WTC11 (cell line): ENCODE data around the gene FEM1A. TPM values are rescaled to one million over a fixed set of nuclear protein-coding genes. Genes with fewer than 3 reads are reported as not detected.

Experiments
- ATAC-seq: fragments of 200-7000 bp; cut with Tn5 transposase; 2 replicates; pipeline ENCODE4 v1.10.0; 2021; ENCODE audit warnings: mild to moderate bottlenecking, moderate library complexity
- CTCF ChIA-PET: fragments of 300-600 bp; sonication (Branson Sonifier 250); formaldehyde crosslinking; loops from one replicate; lab custom pipeline; 2021; ENCODE audit warnings: antibody characterized with exemption; lab: Charles Lee
- POLR2A ChIA-PET: fragments of 350-600 bp; sonication (Branson Sonifier 250); formaldehyde crosslinking; loops from one replicate; lab custom pipeline; 2021; ENCODE audit warnings: antibody characterized with exemption; lab: Charles Lee
- DNase-seq: peaks from one replicate; pipeline ENCODE4 v3.0.0; 2021; ENCODE audit warnings: low spot score
- H3K27ac Mint-ChIP-seq: 2 replicates; pipeline ENCODE4 v1.8.0; 2021; ENCODE audit warnings: mixed read lengths
- H3K27me3 Mint-ChIP-seq: 2 replicates; pipeline ENCODE4 v1.8.0; 2021; ENCODE audit warnings: low read depth, mild to moderate bottlenecking, moderate library complexity, mixed read lengths
- H3K36me3 Mint-ChIP-seq: 2 replicates; pipeline ENCODE4 v1.8.0; 2021; ENCODE audit warnings: mixed read lengths
- H3K4me1 Mint-ChIP-seq: 2 replicates; pipeline ENCODE4 v1.8.0; 2022; ENCODE audit warnings: mixed read lengths
- H3K4me3 Mint-ChIP-seq: 2 replicates; pipeline ENCODE4 v1.8.0; 2021; ENCODE audit warnings: mild to moderate bottlenecking, moderate library complexity, mixed read lengths
- H3K9me3 Mint-ChIP-seq: 2 replicates; pipeline ENCODE4 v1.8.0; 2021; ENCODE audit warnings: mixed read lengths
- AFF4 ChIP-seq: sonication (generic); formaldehyde crosslinking; IDR thresholded peaks from 2 replicates; pipeline ENCODE4 v1.8.1; 2023; ENCODE audit warnings: mild to moderate bottlenecking, missing genetic modification reagents, borderline replicate concordance
- ARID4B ChIP-seq: sonication (generic); formaldehyde crosslinking; IDR thresholded peaks from 2 replicates; pipeline ENCODE4 v1.8.0; 2023; ENCODE audit warnings: missing genetic modification reagents, mild to moderate bottlenecking, borderline replicate concordance
- ATF1 ChIP-seq: sonication (generic); formaldehyde crosslinking; IDR thresholded peaks from 2 replicates; pipeline ENCODE4 v1.8.1; 2023; ENCODE audit warnings: mild to moderate bottlenecking, moderate library complexity, missing genetic modification reagents
- ATF6 ChIP-seq: sonication (generic); formaldehyde crosslinking; IDR thresholded peaks from 2 replicates; pipeline ENCODE4 v1.8.1; 2023; ENCODE audit warnings: mild to moderate bottlenecking, missing genetic modification reagents
- ETV6 ChIP-seq: sonication (generic); formaldehyde crosslinking; IDR thresholded peaks from 2 replicates; pipeline ENCODE4 v1.8.1; 2022; ENCODE audit warnings: mild to moderate bottlenecking, missing genetic modification reagents
- FOXJ3 ChIP-seq: sonication (generic); formaldehyde crosslinking; IDR thresholded peaks from 2 replicates; pipeline ENCODE4 v1.9.0; 2021; ENCODE audit warnings: missing genetic modification reagents, mild to moderate bottlenecking, borderline replicate concordance
- FOXP1 ChIP-seq: sonication (generic); formaldehyde crosslinking; IDR thresholded peaks from 2 replicates; pipeline ENCODE4 v1.8.0; 2022; ENCODE audit warnings: missing genetic modification reagents, mild to moderate bottlenecking, moderate library complexity, borderline replicate concordance
- FOXP4 ChIP-seq: sonication (generic); formaldehyde crosslinking; IDR thresholded peaks from 2 replicates; pipeline ENCODE4 v1.8.0; 2022; ENCODE audit warnings: mild to moderate bottlenecking, missing genetic modification reagents
- IRF1 ChIP-seq: sonication (generic); formaldehyde crosslinking; IDR thresholded peaks from 2 replicates; pipeline ENCODE4 v1.8.0; 2023; ENCODE audit warnings: missing genetic modification reagents
- MXD4 ChIP-seq: fragments of 250-450 bp; sonication (Bioruptor Pico); IDR thresholded peaks from 2 replicates; pipeline ENCODE4 v1.8.0; 2021; ENCODE audit warnings: mild to moderate bottlenecking, moderate library complexity, borderline replicate concordance
- NFATC4 ChIP-seq: fragments of 250-450 bp; sonication (Bioruptor Pico); IDR thresholded peaks from 2 replicates; pipeline ENCODE4 v1.9.0; 2021; ENCODE audit warnings: mild to moderate bottlenecking
- NR1H2 ChIP-seq: sonication (generic); formaldehyde crosslinking; IDR thresholded peaks from 2 replicates; pipeline ENCODE4 v1.9.0; 2021; ENCODE audit warnings: mild to moderate bottlenecking, moderate library complexity, missing genetic modification reagents
- OVOL2 ChIP-seq: fragments of 250-450 bp; sonication (Bioruptor Pico); IDR thresholded peaks from 2 replicates; pipeline ENCODE4 v1.9.0; 2021; ENCODE audit warnings: mild to moderate bottlenecking, borderline replicate concordance
- PRDM15 ChIP-seq: sonication (generic); formaldehyde crosslinking; IDR thresholded peaks from 2 replicates; pipeline ENCODE4 v1.8.0; 2022; ENCODE audit warnings: missing genetic modification reagents
- ZBTB21 ChIP-seq: sonication (generic); formaldehyde crosslinking; IDR thresholded peaks from 2 replicates; pipeline ENCODE4 v1.8.1; 2023; ENCODE audit warnings: mild to moderate bottlenecking, missing genetic modification reagents, borderline replicate concordance
- ZMAT4 ChIP-seq: fragments of 250-450 bp; sonication (Bioruptor Pico); IDR thresholded peaks from 2 replicates; pipeline ENCODE4 v1.9.0; 2021; ENCODE audit warnings: mild to moderate bottlenecking
- ZNF232 ChIP-seq: sonication (generic); formaldehyde crosslinking; IDR thresholded peaks from 2 replicates; pipeline ENCODE4 v1.8.0; 2022; ENCODE audit warnings: mild to moderate bottlenecking, missing genetic modification reagents
- ZNF263 ChIP-seq: sonication (generic); formaldehyde crosslinking; IDR thresholded peaks from 2 replicates; pipeline ENCODE4 v1.8.1; 2022; ENCODE audit warnings: low read depth, mild to moderate bottlenecking, moderate library complexity, missing genetic modification reagents
- total RNA-seq: library from RNA; stranded (reverse); gene quantifications from 3 replicates; pipeline ENCODE4 v1.2.3, GENCODE V29; 2021

The FEM1A gene
- total RNA-seq, 1 experiment from 2014 or later: 15.7 TPM

- ATAC-seq: peak; percentile 94
- Mint-ChIP-seq H3K4me1 (peaks cover 6% of the 10 kb centered on the region), H3K36me3 (no peaks in the 10 kb centered on the region), H3K27me3 (peaks cover 25% of the 10 kb centered on the region), H3K27ac (no peak overlapping the region), H3K9me3 (no peaks in the 10 kb centered on the region), H3K4me3 (peak overlapping the region; percentile 68)
- POLR2A ChIA-PET: interaction anchor here (0.7 to 1.7 kb wide), 2 partner anchors 10 to 31 kb away, joined by 3 to 4 read pairs; no protein-coding TSS in a partner anchor
- CTCF ChIA-PET: interaction anchor here (0.5 to 2.1 kb wide), 5 partner anchors 9 to 362 kb away, joined by 3 to 19 read pairs (median 4); partner anchors contain the start of gene FEM1A
- peak; percentile 96 for DNase-seq
- TF ChIP-seq ZMAT4 (CRISPR knock-in tag) (no peak), FOXJ3 (CRISPR knock-in tag) (no peak), ATF6 (CRISPR knock-in tag) (no peak), NFATC4 (CRISPR knock-in tag) (no peak), AFF4 (CRISPR knock-in tag) (no peak; the same call in 1 of the 2 replicates), FOXP1 (CRISPR knock-in tag) (peak; percentile 24; the same call in 1 of the 2 replicates), MXD4 (no peak), ETV6 (peak; percentile 59; the same call in 1 of the 2 replicates), OVOL2 (CRISPR knock-in tag) (no peak), ZNF232 (no peak), ARID4B (no peak; the same call in 1 of the 2 replicates), ZBTB21 (CRISPR knock-in tag) (0 out of 2 replicates have a peak, but pooled peaks have one; percentile 43), PRDM15 (CRISPR knock-in tag) (no peak), IRF1 (CRISPR knock-in tag) (no peak), ZNF263 (CRISPR knock-in tag) (peak; percentile 67; the same call in 1 of the 2 replicates), FOXP4 (CRISPR knock-in tag) (no peak), NR1H2 (no peak), ATF1 (CRISPR knock-in tag) (no peak)
These were observed 31.9 kb upstream of the FEM1A start for GRCh38 chr19:4759388-4760284.
